Forelimb muscle (tissue), 1 donor: ENCODE data around the gene ARL5A. TPM values are rescaled to one million over a fixed set of nuclear protein-coding genes. Genes with fewer than 3 reads are reported as not detected.
"Not testable (repeated sequence)": the region's sequence is repeated elsewhere in the genome, so short reads cannot be mapped to it uniquely, and the experiment has no call there.

ENCODE experiments used
- DNase-seq: peaks from one replicate; pipeline ENCODE4 v3.0.0-alpha.2; 2013; ENCODE audit warnings: low read depth
- polyA plus RNA-seq: library from polyadenylated mRNA; unstranded; fragments of 120-200 nt; gene quantifications from one replicate; pipeline ENCODE4 v1.2.1, GENCODE V29; 2013; ENCODE audit not compliant: insufficient read length

ARL5A gene
- polyA plus RNA-seq: 21.7 TPM

- DNase-seq: peak; percentile 86
Measured at GRCh38 chr2:151828143-151828889, at the start of gene ARL5A. Gene ARL5A, minus strand, starts transcription at chr2:151828421. Its CDS starts 245 bp downstream, at chr2:151828176.

- DNase-seq: not testable (repeated sequence)
Measured at GRCh38 chr2:151875631-151876030, 47.4 kb upstream of the ARL5A start.

GRCh38 chr2:151872463-151872862, 44.2 kb upstream of the ARL5A start:
- peak; percentile 28 for DNase-seq

GRCh38 chr2:151869291-151869690, 41.1 kb upstream of the ARL5A start:
- no peak for DNase-seq

GRCh38 chr2:151862700-151863099, 34.5 kb upstream of the ARL5A start:
- DNase-seq: no peak

GRCh38 chr2:151861174-151861573, 33.0 kb upstream of the ARL5A start:
- DNase-seq: no peak

- DNase-seq: no peak
Measured at GRCh38 chr2:151860613-151861146, 32.5 kb upstream of the ARL5A start.

- DNase-seq: no peak
Measured at GRCh38 chr2:151860210-151860609, 32.0 kb upstream of the ARL5A start.

- no peak for DNase-seq
Measured at GRCh38 chr2:151857650-151858049, 29.4 kb upstream of the ARL5A start.

GRCh38 chr2:151855111-151855510, 26.9 kb upstream of the ARL5A start:
- no peak for DNase-seq

- no peak for DNase-seq
Measured at GRCh38 chr2:151853070-151853758, 25.0 kb upstream of the ARL5A start.

GRCh38 chr2:151852260-151853069, 24.2 kb upstream of the ARL5A start:
- no peak for DNase-seq

- no peak for DNase-seq
Measured at GRCh38 chr2:151851761-151852160, 23.5 kb upstream of the ARL5A start.

- DNase-seq: no peak
Measured at GRCh38 chr2:151849413-151850010, 21.3 kb upstream of the ARL5A start.

- no peak for DNase-seq
Measured at GRCh38 chr2:151845884-151846283, 17.7 kb upstream of the ARL5A start.

GRCh38 chr2:151845481-151845880, 17.3 kb upstream of the ARL5A start:
- DNase-seq: no peak

- DNase-seq: no peak
Measured at GRCh38 chr2:151844211-151844896, 16.1 kb upstream of the ARL5A start.

- no peak for DNase-seq
Measured at GRCh38 chr2:151843691-151844061, 15.5 kb upstream of the ARL5A start.

- no peak for DNase-seq
Measured at GRCh38 chr2:151842830-151843690, 14.8 kb upstream of the ARL5A start.

GRCh38 chr2:151841047-151841424, 12.8 kb upstream of the ARL5A start:
- DNase-seq: no peak
